GM12891 (cell line): ENCODE measurements around the gene SNX30.

Source experiments
- POLR2A ChIP-seq: IDR thresholded peaks from 2 replicates; pipeline ENCODE4 v1.6.1; 2011; ENCODE audit warnings: low read depth, low read length, control low read depth
- TAF1 ChIP-seq: IDR thresholded peaks from 2 replicates; pipeline ENCODE4 v1.6.1; 2011; ENCODE audit warnings: low read depth, low read length, control low read depth

GRCh38 chr9:112884101-112884500 is 133.5 kb downstream of the SNX30 start:
- no peak for TF ChIP-seq TAF1
- no peak for TF ChIP-seq POLR2A
